Neural cell (in vitro differentiated cells): ENCODE data around the gene MAFB.

Experiments used
- CTCF ChIP-seq: fragments of 450-650 bp; IDR thresholded peaks from 2 replicates; pipeline ENCODE4 v1.5.1; 2014; ENCODE audit warnings: antibody characterized with exemption, mild to moderate bottlenecking, moderate library complexity; ENCODE audit not compliant: poor library complexity, severe bottlenecking
- EP300 ChIP-seq: fragments of 450-650 bp; conservative IDR thresholded peaks from 2 replicates; pipeline ENCODE4 v1.6.1; 2014; ENCODE audit warnings: antibody characterized with exemption, mild to moderate bottlenecking, moderate library complexity; ENCODE audit not compliant: poor library complexity, severe bottlenecking
- EZH2 ChIP-seq: fragments of 200-600, 300-800 bp; shearing (Covaris generic), sonication (generic); IDR thresholded peaks from 2 replicates; pipeline ENCODE4 v1.6.1; 2014; ENCODE audit warnings: antibody characterized with exemption, low read length, borderline replicate concordance, mild to moderate bottlenecking; ENCODE audit not compliant: insufficient read depth, poor library complexity, severe bottlenecking
- POLR2AphosphoS5 ChIP-seq: IDR thresholded peaks from 2 replicates; pipeline ENCODE4 v1.6.1; 2012
- RAD21 ChIP-seq: fragments of 450-650 bp; conservative IDR thresholded peaks from 2 replicates; pipeline ENCODE4 v1.6.1; 2014; ENCODE audit warnings: antibody characterized with exemption, mild to moderate bottlenecking, moderate library complexity
- TAF1 ChIP-seq: IDR thresholded peaks from 2 replicates; pipeline ENCODE4 v1.6.1; 2012; ENCODE audit warnings: low read depth

- TF ChIP-seq POLR2AphosphoS5 (no peak), CTCF (no peak), EZH2 (no peak), EP300 (no peak), RAD21 (no peak), TAF1 (no peak)
These were observed 2.0 kb upstream of the MAFB start for GRCh38 chr20:40690836-40691565.
